Glutamatergic neuron (in vitro differentiated cells): ENCODE data around the gene PCDHB3. TPM values are rescaled to one million over a fixed set of nuclear protein-coding genes. Genes with fewer than 3 reads are reported as not detected.
"Not testable (repeated sequence)": the region's sequence is repeated elsewhere in the genome, so short reads cannot be mapped to it uniquely, and the experiment has no call there.

Experiments
- DNase-seq: peaks from one replicate; pipeline ENCODE4 v3.0.0; 2022
- H3K27ac Mint-ChIP-seq: one replicate; pipeline ENCODE4 v1.8.0; 2020; ENCODE audit warnings: mild to moderate bottlenecking, mixed read lengths, inconsistent platforms; ENCODE audit not compliant: unreplicated experiment
- H3K27me3 Mint-ChIP-seq: one replicate; pipeline ENCODE4 v1.8.0; 2020; ENCODE audit warnings: mild to moderate bottlenecking, moderate library complexity, mixed read lengths, inconsistent platforms; ENCODE audit not compliant: unreplicated experiment
- H3K36me3 Mint-ChIP-seq: one replicate; pipeline ENCODE4 v1.8.0; 2020; ENCODE audit warnings: mild to moderate bottlenecking, mixed read lengths, inconsistent platforms; ENCODE audit not compliant: unreplicated experiment
- H3K4me1 Mint-ChIP-seq: one replicate; pipeline ENCODE4 v1.8.0; 2020; ENCODE audit warnings: mild to moderate bottlenecking, low read depth, mixed read lengths, inconsistent platforms; ENCODE audit not compliant: unreplicated experiment
- H3K4me3 Mint-ChIP-seq: one replicate; pipeline ENCODE4 v1.8.0; 2020; ENCODE audit warnings: mild to moderate bottlenecking, mixed read lengths, inconsistent platforms; ENCODE audit not compliant: unreplicated experiment
- H3K9me3 Mint-ChIP-seq: one replicate; pipeline ENCODE4 v1.8.0; 2020; ENCODE audit warnings: mild to moderate bottlenecking, moderate library complexity, mixed read lengths, inconsistent platforms; ENCODE audit not compliant: unreplicated experiment
- total RNA-seq: library from RNA; stranded (reverse); fragmentation: NEBNext Ultra II Directional; extraction: Animal tissue kit (Norgen Biotek cat#: 25700); gene quantifications from one replicate; pipeline ENCODE4 v1.2.1, GENCODE V29; 2021; ENCODE audit not compliant: unreplicated experiment
- TF ChIP-seq, protein P1 (sequence below): fragments of 200-600 bp; sonication (generic); IDR thresholded peaks from one replicate; pipeline ENCODE4 v1.5.0; 2021; ENCODE audit not compliant: partially characterized antibody, unreplicated experiment

The PCDHB3 gene
- total RNA-seq, 1 donor from 2014 or later, result 36.9 TPM

DNA sequence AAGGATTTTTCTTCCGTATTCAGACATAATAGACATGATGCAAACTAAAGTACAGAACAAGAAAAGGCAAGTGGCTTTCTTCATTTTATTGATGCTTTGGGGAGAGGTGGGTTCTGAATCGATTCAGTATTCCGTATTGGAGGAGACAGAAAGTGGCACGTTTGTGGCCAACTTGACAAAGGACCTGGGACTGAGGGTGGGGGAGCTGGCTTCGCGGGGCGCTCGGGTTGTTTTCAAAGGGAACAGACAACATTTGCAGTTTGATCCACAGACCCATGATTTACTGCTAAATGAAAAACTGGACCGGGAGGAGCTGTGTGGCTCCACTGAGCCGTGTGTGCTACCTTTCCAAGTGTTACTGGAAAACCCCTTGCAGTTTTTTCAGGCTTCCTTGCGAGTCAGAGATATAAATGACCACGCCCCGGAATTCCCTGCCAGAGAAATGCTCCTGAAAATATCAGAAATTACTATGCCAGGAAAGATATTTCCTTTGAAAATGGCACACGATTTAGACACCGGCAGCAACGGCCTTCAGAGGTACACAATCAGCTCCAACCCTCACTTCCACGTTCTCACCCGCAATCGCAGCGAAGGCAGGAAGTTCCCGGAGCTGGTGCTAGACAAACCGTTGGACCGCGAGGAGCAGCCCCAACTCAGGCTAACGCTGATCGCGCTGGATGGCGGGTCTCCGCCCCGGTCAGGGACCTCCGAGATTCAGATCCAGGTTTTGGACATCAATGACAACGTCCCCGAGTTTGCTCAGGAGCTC, 50.1 kb downstream of the PCDHB3 start:
- peaks cover 13% of the 10 kb centered on the region for H3K9me3 Mint-ChIP-seq
- TF ChIP-seq, protein P1, sequence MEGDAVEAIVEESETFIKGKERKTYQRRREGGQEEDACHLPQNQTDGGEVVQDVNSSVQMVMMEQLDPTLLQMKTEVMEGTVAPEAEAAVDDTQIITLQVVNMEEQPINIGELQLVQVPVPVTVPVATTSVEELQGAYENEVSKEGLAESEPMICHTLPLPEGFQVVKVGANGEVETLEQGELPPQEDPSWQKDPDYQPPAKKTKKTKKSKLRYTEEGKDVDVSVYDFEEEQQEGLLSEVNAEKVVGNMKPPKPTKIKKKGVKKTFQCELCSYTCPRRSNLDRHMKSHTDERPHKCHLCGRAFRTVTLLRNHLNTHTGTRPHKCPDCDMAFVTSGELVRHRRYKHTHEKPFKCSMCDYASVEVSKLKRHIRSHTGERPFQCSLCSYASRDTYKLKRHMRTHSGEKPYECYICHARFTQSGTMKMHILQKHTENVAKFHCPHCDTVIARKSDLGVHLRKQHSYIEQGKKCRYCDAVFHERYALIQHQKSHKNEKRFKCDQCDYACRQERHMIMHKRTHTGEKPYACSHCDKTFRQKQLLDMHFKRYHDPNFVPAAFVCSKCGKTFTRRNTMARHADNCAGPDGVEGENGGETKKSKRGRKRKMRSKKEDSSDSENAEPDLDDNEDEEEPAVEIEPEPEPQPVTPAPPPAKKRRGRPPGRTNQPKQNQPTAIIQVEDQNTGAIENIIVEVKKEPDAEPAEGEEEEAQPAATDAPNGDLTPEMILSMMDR, result no peak
- no peak overlapping the region for H3K4me3 Mint-ChIP-seq
- peaks cover 47% of the 10 kb centered on the region for H3K36me3 Mint-ChIP-seq
- DNase-seq, result no peak
- H3K4me1 Mint-ChIP-seq, result no peaks in the 10 kb centered on the region
- H3K27me3 Mint-ChIP-seq, result peaks cover 3% of the 10 kb centered on the region
- H3K27ac Mint-ChIP-seq, result no peak overlapping the region

- Mint-ChIP-seq H3K4me1 (no peaks in the 10 kb centered on the region), H3K36me3 (peaks cover 51% of the 10 kb centered on the region), H3K27ac (no peak overlapping the region), H3K9me3 (peaks cover 16% of the 10 kb centered on the region), H3K27me3 (peaks cover 3% of the 10 kb centered on the region), H3K4me3 (no peak overlapping the region)
- TF ChIP-seq, protein P1, result no peak
- DNase-seq, result no peak
Measured at GRCh38 chr5:141150993-141151325, 50.7 kb downstream of the PCDHB3 start.

- not testable (repeated sequence) for H3K27me3 Mint-ChIP-seq, DNase-seq, H3K4me1 Mint-ChIP-seq, H3K27ac Mint-ChIP-seq, H3K4me3 Mint-ChIP-seq
- peaks cover 54% of the 10 kb centered on the region for H3K36me3 Mint-ChIP-seq
- peaks cover 22% of the 10 kb centered on the region for H3K9me3 Mint-ChIP-seq
Measured at GRCh38 chr5:141151632-141152031, 51.4 kb downstream of the PCDHB3 start.

- not testable (repeated sequence) for H3K4me1 Mint-ChIP-seq, H3K27me3 Mint-ChIP-seq, H3K4me3 Mint-ChIP-seq, DNase-seq, H3K27ac Mint-ChIP-seq
- Mint-ChIP-seq H3K9me3 (peaks cover 25% of the 10 kb centered on the region), H3K36me3 (peaks cover 58% of the 10 kb centered on the region)
Measured at GRCh38 chr5:141152096-141152495, 51.8 kb downstream of the PCDHB3 start.

Other genes with a start within 250 kb of the PCDHB3 start
- gene PCDHA10, start 244.6 kb upstream of the PCDHB3 start, total RNA-seq, result 47.7 TPM
- 23.2 TPM for gene PCDHA11, start 231.5 kb upstream of the PCDHB3 start, total RNA-seq
- gene PCDHA12, start 225.2 kb upstream of the PCDHB3 start, total RNA-seq, result 32.4 TPM
- gene PCDHA13, start 218.3 kb upstream of the PCDHB3 start, total RNA-seq, result 10.2 TPM
- gene PCDHAC1, start 174.2 kb upstream of the PCDHB3 start, total RNA-seq, result 25.2 TPM
- gene PCDHAC2, start 134.0 kb upstream of the PCDHB3 start, total RNA-seq, result 6.0 TPM
- not detected for gene PCDHB1, start 49.1 kb upstream of the PCDHB3 start, total RNA-seq
- gene PCDHB2, start 5.9 kb upstream of the PCDHB3 start, total RNA-seq, result 103 TPM
- 7.8 TPM for gene PCDHB4, start 21.3 kb downstream of the PCDHB3 start, total RNA-seq
- gene PCDHB5, start 34.7 kb downstream of the PCDHB3 start, total RNA-seq, result 72.2 TPM
- 7.2 TPM for gene PCDHB6, start 49.6 kb downstream of the PCDHB3 start, total RNA-seq
- 3.4 TPM for gene PCDHB7, start 72.2 kb downstream of the PCDHB3 start, total RNA-seq
- 19.8 TPM for gene PCDHB8, start 77.3 kb downstream of the PCDHB3 start, total RNA-seq
- 20.1 TPM for gene PCDHB16, start 81.9 kb downstream of the PCDHB3 start, total RNA-seq
- gene PCDHB9, start 86.7 kb downstream of the PCDHB3 start, total RNA-seq, result 12.2 TPM
- 17.7 TPM for gene PCDHB10, start 91.9 kb downstream of the PCDHB3 start, total RNA-seq
- 10.6 TPM for gene PCDHB11, start 99.2 kb downstream of the PCDHB3 start, total RNA-seq
- 14.4 TPM for gene PCDHB12, start 108.2 kb downstream of the PCDHB3 start, total RNA-seq
- gene PCDHB13, start 113.4 kb downstream of the PCDHB3 start, total RNA-seq, result 12.7 TPM
- 16.5 TPM for gene PCDHB14, start 122.9 kb downstream of the PCDHB3 start, total RNA-seq
- gene PCDHB15, start 144.9 kb downstream of the PCDHB3 start, total RNA-seq, result 29.5 TPM
- 1.9 TPM for gene SLC25A2, start 203.6 kb downstream of the PCDHB3 start, total RNA-seq
- 89.4 TPM for gene TAF7, start 220.3 kb downstream of the PCDHB3 start, total RNA-seq
- 4.6 TPM for gene PCDHGA1, start 230.0 kb downstream of the PCDHB3 start, total RNA-seq
- gene PCDHGA2, start 238.3 kb downstream of the PCDHB3 start, total RNA-seq, result 3.0 TPM
- 10.4 TPM for gene PCDHGA3, start 243.4 kb downstream of the PCDHB3 start, total RNA-seq
- gene PCDHGB1, start 249.6 kb downstream of the PCDHB3 start, total RNA-seq, result 9.6 TPM